Cerebellar nuclear complex (tissue), 1 donor: ENCODE data around the gene CYLD.

ENCODE experiments used
- DNase-seq, 2 experiments: peaks; one replicate each; lab custom pipeline; 2025; lab: John Stamatoyannopoulos, UW

The CYLD gene

DNA sequence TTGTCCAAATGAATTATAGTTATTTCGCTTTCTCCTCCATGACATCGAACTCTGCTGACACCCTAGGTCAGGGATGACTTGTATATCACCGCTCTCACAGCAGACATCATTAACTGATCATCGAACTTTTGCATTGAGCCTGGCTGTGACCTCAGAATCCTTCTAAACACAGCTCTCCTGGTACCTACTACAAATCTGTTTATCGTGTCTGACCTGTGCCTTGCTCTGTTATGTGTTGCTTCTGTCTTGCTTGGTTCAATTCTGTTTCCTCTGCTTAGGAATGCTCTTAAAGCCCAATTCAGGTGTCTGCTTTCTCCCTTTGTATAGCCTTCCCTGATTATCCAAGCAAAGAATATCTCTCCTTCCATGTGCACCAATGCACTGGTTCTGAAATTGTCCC is 78.3 kb downstream of the CYLD start:
- DNase-seq: no peak

GRCh38 chr16:50821586-50821985 is 79.7 kb downstream of the CYLD start:
- DNase-seq: no peak

DNA sequence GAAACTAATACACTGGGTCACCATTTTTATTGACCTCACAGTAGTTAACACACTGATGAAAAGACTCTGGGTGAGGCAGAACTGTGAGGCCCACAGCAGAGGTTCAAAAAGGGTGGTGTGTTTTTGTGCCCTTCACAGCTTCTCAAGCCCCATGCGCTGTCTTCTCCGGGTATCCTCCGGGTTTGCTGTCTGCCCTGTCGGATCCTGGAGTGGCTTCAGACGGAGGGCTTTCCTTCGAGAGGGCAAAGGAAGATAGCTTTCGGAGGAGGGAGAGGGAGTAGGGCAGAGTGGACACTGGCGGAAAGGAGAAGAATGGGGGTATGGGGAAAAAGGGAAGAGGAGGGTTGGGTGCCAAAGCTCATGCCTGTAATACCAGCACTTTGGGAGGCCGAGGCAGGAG is 80.8 kb downstream of the CYLD start:
- no peak for DNase-seq

DNA sequence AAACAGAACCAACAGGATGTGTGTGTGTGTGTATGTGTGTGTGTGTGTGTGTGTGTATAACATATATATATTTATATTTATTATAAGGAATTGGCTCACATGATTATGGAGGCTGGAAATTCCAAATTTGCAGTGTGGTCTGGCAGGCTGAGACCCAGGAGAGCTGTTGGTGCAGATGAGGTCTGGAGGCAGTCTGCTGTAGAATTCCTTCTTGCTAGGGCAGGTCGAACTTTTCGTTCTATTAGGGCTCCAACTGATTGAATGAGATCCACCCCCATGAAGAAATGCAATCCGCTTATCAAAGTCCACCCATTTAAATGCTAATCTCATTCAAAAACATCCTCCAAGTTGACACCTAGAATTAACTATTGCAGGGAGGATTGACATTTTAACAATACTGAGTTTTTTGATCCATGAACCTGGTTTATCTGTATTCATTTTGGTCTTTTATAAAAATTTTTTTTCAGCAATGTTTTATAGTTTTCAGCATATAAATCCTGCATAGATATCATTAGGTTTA is 85.0 kb downstream of the CYLD start:
- no peak for DNase-seq

GRCh38 chr16:50828164-50828702 is 86.3 kb downstream of the CYLD start:
- no peak for DNase-seq

- DNase-seq: no peak
Measured at GRCh38 chr16:50830698-50831097, 88.8 kb downstream of the CYLD start.

GRCh38 chr16:50831751-50832150 is 89.9 kb downstream of the CYLD start:
- DNase-seq: no peak

- DNase-seq: no peak
Measured at GRCh38 chr16:50833929-50834328, 92.0 kb downstream of the CYLD start.

GRCh38 chr16:50834701-50835100 is 92.8 kb downstream of the CYLD start:
- no peak for DNase-seq

DNA sequence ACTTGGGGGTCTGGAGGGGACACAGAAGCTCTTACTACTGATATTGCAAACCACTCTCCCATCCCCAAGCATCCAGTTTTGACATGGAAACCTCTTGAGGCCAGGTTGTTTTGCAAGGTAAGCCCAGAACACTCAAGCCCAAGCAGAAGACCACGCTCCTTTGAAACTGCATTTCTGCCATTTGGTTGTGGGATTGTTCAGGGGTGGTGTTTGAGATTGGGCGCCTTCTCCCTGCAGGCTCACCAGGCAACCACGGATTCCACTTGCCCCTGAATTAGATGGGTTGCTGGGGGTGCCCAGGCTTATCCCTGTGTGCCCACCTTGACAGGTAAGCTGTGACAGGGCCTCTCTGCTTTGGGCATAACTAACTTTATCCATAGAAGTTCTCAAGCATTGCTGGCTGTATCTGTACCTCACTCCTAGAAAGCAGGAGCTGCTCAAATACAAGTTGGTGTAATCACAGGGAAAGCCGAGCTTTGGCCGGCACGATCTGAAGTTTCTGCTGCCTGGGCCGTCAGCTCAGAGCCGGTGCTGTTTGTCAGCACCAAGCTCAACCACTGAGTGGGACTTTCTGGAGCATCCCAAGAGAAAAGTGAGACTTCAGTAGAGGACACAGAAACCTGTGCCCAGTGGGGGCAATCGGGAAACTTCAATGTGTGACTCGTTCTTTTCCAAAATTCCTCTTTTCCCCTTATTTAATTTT is 93.6 kb downstream of the CYLD start:
- no peak for DNase-seq

GRCh38 chr16:50836121-50836621 is 94.3 kb downstream of the CYLD start:
- DNase-seq: no peak

DNA sequence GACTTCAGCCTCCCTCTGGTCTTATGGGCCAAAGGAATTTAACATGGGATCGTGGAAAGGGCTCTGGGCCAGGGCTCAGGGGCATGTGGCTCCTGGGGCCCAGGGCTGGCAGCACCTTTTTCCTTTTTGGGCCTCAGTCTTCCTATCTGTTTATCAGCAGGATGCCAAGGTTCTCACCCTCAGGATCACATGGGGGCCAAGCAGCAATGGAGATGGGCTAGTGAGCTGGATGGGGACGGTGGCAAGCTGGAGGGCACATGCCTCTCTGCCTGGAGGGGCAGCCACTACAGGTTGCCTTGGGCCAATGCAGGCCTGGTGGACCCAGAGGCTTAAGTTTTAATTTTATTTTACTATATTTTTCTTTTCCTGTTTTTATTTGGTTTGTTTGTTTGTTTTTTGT is 95.4 kb downstream of the CYLD start:
- no peak for DNase-seq

DNA sequence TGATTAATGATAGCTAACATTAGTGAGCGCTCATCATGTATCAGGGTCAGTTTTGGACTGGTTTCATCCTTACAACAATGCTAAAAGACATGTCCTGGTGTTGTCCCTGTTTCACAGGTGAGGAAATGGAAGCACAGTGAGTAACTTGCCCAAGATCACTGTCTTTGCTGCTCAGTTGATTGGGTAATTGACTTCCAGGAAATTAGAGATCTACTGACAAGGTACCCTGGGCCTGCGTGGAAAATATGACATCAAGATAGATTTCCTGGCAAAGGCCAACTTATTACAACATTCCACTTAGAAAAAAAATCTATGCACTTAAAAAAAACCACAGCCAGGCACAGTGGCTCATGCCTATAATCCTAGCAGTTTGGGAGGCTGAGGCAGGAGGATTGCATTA is 96.3 kb downstream of the CYLD start:
- DNase-seq: no peak

DNA sequence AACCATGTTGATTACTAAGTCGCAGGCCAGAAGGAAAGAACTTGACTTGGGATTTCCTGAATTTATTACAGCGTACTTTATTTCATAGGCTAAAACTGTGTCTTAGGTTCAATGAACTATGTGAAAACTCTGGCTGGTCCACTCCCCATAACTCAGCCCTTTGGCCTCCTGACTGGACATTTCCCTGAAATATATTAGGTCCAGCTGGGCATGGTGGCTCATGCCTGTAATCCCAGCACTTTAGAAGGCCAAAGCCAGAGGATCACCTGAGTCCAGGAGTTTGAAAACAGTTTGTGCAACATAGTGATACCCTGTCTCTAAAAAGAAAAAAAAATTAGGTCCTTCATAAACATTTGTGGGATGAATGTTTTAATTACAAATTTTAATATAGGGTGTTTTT is 97.0 kb downstream of the CYLD start:
- no peak for DNase-seq

- DNase-seq: no peak
Measured at GRCh38 chr16:50839356-50839755, 97.5 kb downstream of the CYLD start.

DNA sequence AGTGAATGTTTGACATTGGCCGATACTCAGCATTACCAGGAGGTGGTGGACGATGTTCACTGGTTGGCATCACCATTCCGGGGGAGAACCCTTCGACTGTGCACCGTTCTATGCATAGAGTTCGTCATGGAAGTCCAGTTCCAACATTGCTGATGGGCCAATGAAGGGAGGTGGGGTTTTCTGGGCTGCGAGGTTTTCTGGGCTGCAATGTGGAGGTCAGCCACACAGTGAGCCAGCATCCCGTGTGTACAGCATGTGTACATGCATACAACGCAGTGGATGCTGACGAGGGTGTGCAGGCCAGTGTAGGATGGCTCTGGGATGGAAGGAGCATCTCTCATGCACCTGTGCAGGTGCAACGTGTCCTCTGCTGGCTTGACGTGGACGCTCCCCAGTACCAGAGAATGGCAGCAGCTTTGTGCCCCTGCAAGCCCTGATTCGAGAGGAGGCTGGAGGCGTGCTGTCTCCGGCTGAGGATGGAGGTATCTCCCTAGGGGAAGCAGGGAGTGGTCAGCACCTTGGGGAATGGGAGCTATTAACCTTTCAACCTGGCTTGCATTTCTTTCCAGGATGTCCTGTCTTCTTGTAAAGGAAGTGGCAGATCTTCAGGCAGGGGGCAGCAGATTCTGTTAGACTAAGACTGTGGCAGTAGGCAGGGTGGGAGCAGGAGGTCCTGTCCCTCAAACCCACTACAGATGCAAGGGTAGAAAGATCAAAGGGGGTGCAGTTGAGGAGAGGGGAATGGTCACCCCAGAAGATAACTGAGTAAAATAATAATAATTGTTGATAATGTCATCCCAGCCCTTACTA is 98.2 kb downstream of the CYLD start:
- no peak for DNase-seq

GRCh38 chr16:50841081-50841886 is 99.4 kb downstream of the CYLD start:
- DNase-seq: no peak

DNA sequence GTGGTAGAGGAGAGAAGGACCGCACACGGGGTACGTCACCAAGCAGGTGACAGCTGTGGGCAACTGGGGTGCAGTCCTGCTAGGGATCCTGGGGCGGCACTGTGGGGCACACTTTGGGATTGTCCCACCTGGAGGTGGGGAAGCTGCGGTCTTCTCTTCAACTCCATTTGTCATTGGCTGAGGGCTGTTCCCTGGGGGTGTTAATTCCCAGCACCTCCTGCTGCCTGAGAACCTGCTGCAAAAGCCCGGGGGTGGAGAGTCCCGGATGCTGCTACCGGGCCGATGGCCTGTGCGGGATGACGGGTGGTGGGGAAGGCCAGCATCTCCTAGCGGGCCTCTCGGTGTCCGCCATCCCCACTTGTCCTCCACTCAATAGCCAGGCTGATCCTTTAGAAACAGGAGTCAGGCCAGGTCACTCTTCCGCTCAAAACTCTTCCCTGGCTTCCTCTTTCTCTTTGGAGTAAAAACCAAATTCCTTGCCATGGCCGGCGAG is 100.2 kb downstream of the CYLD start:
- no peak for DNase-seq

GRCh38 chr16:50842589-50842988 is 100.7 kb downstream of the CYLD start:
- DNase-seq: no peak

GRCh38 chr16:50844840-50845239 is 103.0 kb downstream of the CYLD start:
- no peak for DNase-seq

DNA sequence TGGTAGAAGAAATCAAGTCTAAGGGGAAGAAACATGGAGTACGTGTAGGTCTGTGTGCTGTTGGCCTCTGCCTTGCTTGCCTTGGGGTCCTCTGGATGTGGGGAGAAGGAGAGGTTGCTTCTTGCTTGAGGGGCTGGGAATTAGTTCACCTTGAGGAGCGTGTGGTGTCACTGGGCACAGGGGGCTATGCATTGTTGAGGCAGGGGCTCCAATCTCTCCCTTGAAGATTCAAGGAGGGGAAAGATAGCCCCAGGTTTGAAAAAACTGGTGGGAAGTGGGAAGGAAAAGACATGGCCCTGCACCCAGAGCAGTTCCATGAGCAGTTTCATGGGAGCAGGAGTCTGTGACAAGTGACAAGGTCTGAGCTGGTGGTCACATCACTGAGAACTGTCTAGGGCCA is 103.4 kb downstream of the CYLD start:
- DNase-seq: no peak

GRCh38 chr16:50846511-50846910 is 104.6 kb downstream of the CYLD start:
- no peak for DNase-seq
